Ecto neural progenitor cell (in vitro differentiated cells): ENCODE measurements around the gene ZBP1.

Experiments
- DNase-seq: peaks from one replicate; pipeline ENCODE4 v3.0.0-alpha.2; 2018; ENCODE audit warnings: low spot score

ZBP1 gene

GRCh38 chr20:57598491-57598890 lies 21.7 kb downstream of the ZBP1 start:
- DNase-seq: no peak

GRCh38 chr20:57598060-57598459 lies 22.2 kb downstream of the ZBP1 start:
- DNase-seq: peak; percentile 59

GRCh38 chr20:57596998-57597939 lies 23.0 kb downstream of the ZBP1 start:
- peak; percentile 88 for DNase-seq

GRCh38 chr20:57596358-57596757 lies 23.9 kb downstream of the ZBP1 start:
- no peak for DNase-seq

- no peak for DNase-seq
Measured at GRCh38 chr20:57595041-57596030, 24.9 kb downstream of the ZBP1 start.

- peak; percentile 80 for DNase-seq
Measured at GRCh38 chr20:57594092-57594951, 25.9 kb downstream of the ZBP1 start.

- no peak for DNase-seq
Measured at GRCh38 chr20:57593134-57593886, 26.9 kb downstream of the ZBP1 start.

- no peak for DNase-seq
Measured at GRCh38 chr20:57592263-57593092, 27.7 kb downstream of the ZBP1 start.

- DNase-seq: no peak
Measured at GRCh38 chr20:57591289-57592229, 28.7 kb downstream of the ZBP1 start.

GRCh38 chr20:57590485-57591288 lies 29.5 kb downstream of the ZBP1 start:
- DNase-seq: no peak

- no peak for DNase-seq
Measured at GRCh38 chr20:57589728-57590484, 30.3 kb downstream of the ZBP1 start.

GRCh38 chr20:57589123-57589727 lies 31.0 kb downstream of the ZBP1 start:
- DNase-seq: no peak

GRCh38 chr20:57588596-57588995 lies 31.6 kb downstream of the ZBP1 start:
- DNase-seq: no peak

GRCh38 chr20:57587989-57588377 lies 32.2 kb downstream of the ZBP1 start:
- DNase-seq: no peak

GRCh38 chr20:57587278-57587988 lies 32.8 kb downstream of the ZBP1 start:
- no peak for DNase-seq

GRCh38 chr20:57586943-57587277 lies 33.3 kb downstream of the ZBP1 start:
- DNase-seq: no peak
